ENCODE data around the gene PRKCQ. TPM values are rescaled to one million over a fixed set of nuclear protein-coding genes. Genes with fewer than 3 reads are reported as not detected.

The PRKCQ gene
- total and polyA plus RNA-seq, 2 of the 13 experiments (the other 11 are each of a cell fraction or from before 2014, with no cell fraction given): 0.13 to 0.35 TPM

- 0 out of 5 replicates have a peak, but pooled peaks cover 0 to 4% of the 10 kb centered on the region in 2 experiments for H3K27me3 ChIP-seq (ENCODE audit: control insufficient read depth in 1 of 2, insufficient read depth in 2 of 2, low read length in 2 of 2)
- FAIRE-seq (no peak), DNase-seq (ENCODE audit: low spot score) (no peak), ATAC-seq (no peak)
- no peak overlapping the region for H3K4me2 ChIP-seq (ENCODE audit: low read depth, low read length)
- no peak overlapping the region for H3K27ac ChIP-seq (ENCODE audit: extremely low read length, insufficient read depth, low read length)
- in situ Hi-C loops (cut with HindIII; ENCODE audit: extremely low pct_ligation_motif_present, low pct_unique_long_range_greater_than_20kb) (no loop called here), intact Hi-C loops (cut with micrococcal nuclease; ENCODE audit: unreplicated experiment) (no loop called here)
- no peaks in the 10 kb centered on the region for H3K36me3 ChIP-seq (replicated peaks in 1 of 2; ENCODE audit: control insufficient read depth in 1 of 2, insufficient read depth in 2 of 2, low read length in 2 of 2)
- H3K9ac ChIP-seq (ENCODE audit: insufficient read depth, low read depth, low read length): no peak overlapping the region
- no peaks in the 10 kb centered on the region for H3K79me2 ChIP-seq (ENCODE audit: insufficient read depth, low read length)
- POLR2A ChIA-PET: no interaction called here
- no peaks in the 10 kb centered on the region for H4K20me1 ChIP-seq (ENCODE audit: insufficient read depth, low read length)
- no peak for TF ChIP-seq TCF12 (IDR thresholded peaks at IDR 0.05)
- no peak for TF ChIP-seq TCF12 (CRISPR knock-in tag; IDR thresholded peaks at IDR 0.05)
- TF ChIP-seq ELF4 (CRISPR knock-in tag; IDR thresholded peaks at IDR 0.05; ENCODE audit: borderline replicate concordance): no peak
- peak; percentile 64 for TF ChIP-seq ZNF263 (CRISPR knock-in tag; IDR thresholded peaks at IDR 0.05)
- TF ChIP-seq ZSCAN5A (CRISPR knock-in tag; IDR thresholded peaks at IDR 0.05; ENCODE audit: borderline replicate concordance): no peak
- H3K9me3 ChIP-seq (ENCODE audit: low read length): no peaks in the 10 kb centered on the region
- no peak overlapping the region for H3K4me3 ChIP-seq (replicated peaks in 1 of 3; ENCODE audit: insufficient read depth in 1 of 3, low read depth in 2 of 3, low read length in 3 of 3)
- no TSS peak for BruUV-seq (replicated peaks)
- 19% methylated on average over 6 of the region's 7 CpGs for WGBS (ENCODE audit: low lambda C conversion rate)
- H2AFZ ChIP-seq (ENCODE audit: low read length): no peak overlapping the region
- no peaks in the 10 kb centered on the region for H3K4me1 ChIP-seq (ENCODE audit: insufficient read depth, low read length)
- CTCF ChIA-PET (ENCODE audit: low intra/inter-chr PET ratio, low total read pairs): no interaction called here
Measured at GRCh38 chr10:6593241-6593671, 13.2 kb upstream of the PRKCQ start.

- CTCF ChIA-PET (ENCODE audit: low intra/inter-chr PET ratio, low total read pairs): no interaction called here
- H3K9ac ChIP-seq (ENCODE audit: insufficient read depth, low read depth, low read length): no peak overlapping the region
- no peak overlapping the region for H3K27ac ChIP-seq (ENCODE audit: extremely low read length, insufficient read depth, low read length)
- POLR2A ChIA-PET: no interaction called here
- FAIRE-seq: no peak
- H2AFZ ChIP-seq (ENCODE audit: low read length): no peak overlapping the region
- H4K20me1 ChIP-seq (ENCODE audit: insufficient read depth, low read length): no peaks in the 10 kb centered on the region
- no peaks in the 10 kb centered on the region for H3K9me3 ChIP-seq (ENCODE audit: low read length)
- H3K79me2 ChIP-seq (ENCODE audit: insufficient read depth, low read length): no peaks in the 10 kb centered on the region
- in situ Hi-C loops (cut with HindIII; ENCODE audit: extremely low pct_ligation_motif_present, low pct_unique_long_range_greater_than_20kb): no loop called here
- ATAC-seq: no peak
- H3K36me3 ChIP-seq (replicated peaks in 1 of 2; ENCODE audit: control insufficient read depth in 1 of 2, insufficient read depth in 2 of 2, low read length in 2 of 2): no peaks in the 10 kb centered on the region
- no peak overlapping the region for H3K4me2 ChIP-seq (ENCODE audit: low read depth, low read length)
- H3K4me3 ChIP-seq (replicated peaks in 1 of 3; ENCODE audit: insufficient read depth in 1 of 3, low read depth in 2 of 3, low read length in 3 of 3): no peak overlapping the region
- BruUV-seq (replicated peaks): no TSS peak
- DNase-seq (ENCODE audit: low spot score): no peak
- no peaks in the 10 kb centered on the region for H3K4me1 ChIP-seq (ENCODE audit: insufficient read depth, low read length)
- intact Hi-C loops (cut with micrococcal nuclease; ENCODE audit: unreplicated experiment): no loop called here
- H3K27me3 ChIP-seq (ENCODE audit: control insufficient read depth in 1 of 2, insufficient read depth in 2 of 2, low read length in 2 of 2): 0 out of 5 replicates have a peak, but pooled peaks cover 0 to 4% of the 10 kb centered on the region in 2 experiments
- TF ChIP-seq PHF8 (CRISPR knock-in tag; IDR thresholded peaks at IDR 0.05) (no peak), SIX4 (CRISPR knock-in tag; IDR thresholded peaks at IDR 0.05) (no peak), NFAT5 (CRISPR knock-in tag; IDR thresholded peaks at IDR 0.05) (no peak), NFYB (CRISPR knock-in tag; IDR thresholded peaks at IDR 0.05) (no peak), SMAD9 (CRISPR knock-in tag; IDR thresholded peaks at IDR 0.05) (no peak), NONO (IDR thresholded peaks at IDR 0.05) (no peak), NONO (CRISPR knock-in tag; conservative IDR thresholded peaks at IDR 0.05) (no peak), SALL2 (CRISPR knock-in tag; IDR thresholded peaks at IDR 0.05) (no peak), ZNF891 (CRISPR knock-in tag; IDR thresholded peaks at IDR 0.05) (no peak), REXO4 (CRISPR knock-in tag; IDR thresholded peaks at IDR 0.05; ENCODE audit: borderline replicate concordance) (no peak)
Measured at GRCh38 chr10:6592080-6592479, 12.0 kb upstream of the PRKCQ start.

Measured in HepG2 (cell line).